Measurements from ENCODE around the gene TUBA4A.

Gene TUBA4A

GRCh38 chr2:219285894-219286425 is 32.2 kb upstream of the TUBA4A start:
- TF ChIP-seq CTCF (IDR thresholded peaks at IDR 0.05) (no peak), ZFX (IDR thresholded peaks at IDR 0.05; ENCODE audit: borderline replicate concordance) (no peak)
- no peak overlapping the region for H3K27ac ChIP-seq

GRCh38 chr2:219285373-219285735 is 31.6 kb upstream of the TUBA4A start:
- H3K27ac ChIP-seq, result no peak overlapping the region
- TF ChIP-seq CTCF (IDR thresholded peaks at IDR 0.05) (no peak), ZFX (IDR thresholded peaks at IDR 0.05; ENCODE audit: borderline replicate concordance) (no peak)

DNA sequence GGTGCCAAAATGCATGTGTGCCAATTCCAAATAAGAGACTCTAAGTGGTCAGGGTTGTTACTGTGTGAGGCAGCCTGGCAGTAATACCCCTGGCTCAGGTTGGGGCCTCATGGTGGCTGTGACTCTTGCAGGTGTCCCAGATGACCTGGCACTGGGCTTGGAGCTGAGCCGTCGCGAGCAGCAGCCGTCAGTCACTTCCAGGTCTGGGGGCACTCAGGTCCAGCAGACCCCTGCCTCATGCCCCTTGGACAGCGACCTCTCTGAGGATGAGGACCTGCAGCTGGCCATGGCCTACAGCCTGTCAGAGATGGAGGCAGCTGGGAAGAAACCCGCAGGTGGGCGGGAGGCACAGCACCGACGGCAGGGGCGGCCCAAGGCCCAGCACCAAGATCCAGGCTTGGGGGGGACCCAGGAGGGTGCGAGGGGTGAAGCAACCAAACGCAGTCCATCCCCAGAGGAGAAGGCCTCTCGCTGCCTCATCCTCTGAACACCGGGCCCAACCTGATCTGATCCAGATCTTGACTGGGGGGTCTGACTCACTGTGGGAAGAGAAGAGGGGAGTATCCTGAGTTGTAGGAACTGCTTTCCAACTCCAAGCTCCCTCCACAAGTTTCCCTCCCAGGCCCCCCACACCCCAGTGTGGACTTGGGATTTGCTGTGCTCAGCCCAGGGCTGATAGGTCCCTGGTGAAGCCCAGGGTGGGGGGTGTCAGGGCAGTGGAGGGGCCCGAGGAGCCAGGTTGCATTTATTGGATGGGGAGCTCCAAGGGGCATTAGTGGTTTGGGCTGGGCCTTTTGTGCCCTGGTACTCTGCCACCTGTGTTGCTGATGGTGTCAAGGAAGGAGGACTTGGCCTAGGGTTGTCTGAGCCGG is 31.0 kb upstream of the TUBA4A start:
- TF ChIP-seq ZFX (IDR thresholded peaks at IDR 0.05; ENCODE audit: borderline replicate concordance), result no peak
- no peak for TF ChIP-seq CTCF (IDR thresholded peaks at IDR 0.05)
- H3K27ac ChIP-seq, result no peak overlapping the region

GRCh38 chr2:219282943-219283581 is 29.3 kb upstream of the TUBA4A start:
- no peak overlapping the region for H3K27ac ChIP-seq
- TF ChIP-seq ZFX (IDR thresholded peaks at IDR 0.05; ENCODE audit: borderline replicate concordance) (no peak), CTCF (IDR thresholded peaks at IDR 0.05) (no peak)

- H3K27ac ChIP-seq, result no peak overlapping the region
- TF ChIP-seq ZFX (IDR thresholded peaks at IDR 0.05; ENCODE audit: borderline replicate concordance) (no peak), CTCF (IDR thresholded peaks at IDR 0.05) (no peak)
These were observed 28.7 kb upstream of the TUBA4A start for GRCh38 chr2:219282375-219282774.

DNA sequence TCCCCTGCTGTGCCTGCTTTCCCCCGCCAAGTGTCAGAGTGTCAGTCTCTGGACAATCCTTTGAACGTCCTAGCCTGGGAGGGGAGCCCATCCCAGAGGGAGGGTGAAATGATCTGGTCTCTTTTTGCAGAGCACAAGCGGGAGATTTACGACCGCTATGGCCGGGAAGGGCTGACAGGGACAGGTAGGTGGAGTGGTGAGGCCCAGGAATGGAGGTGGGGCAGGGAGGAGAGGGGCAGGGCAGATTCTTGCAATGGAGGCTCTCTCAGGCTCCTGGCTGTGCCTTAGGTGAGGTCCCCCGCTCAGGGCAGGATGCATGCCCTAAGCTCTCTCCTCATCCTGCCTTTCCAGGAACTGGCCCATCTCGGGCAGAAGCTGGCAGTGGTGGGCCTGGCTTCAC is 27.9 kb upstream of the TUBA4A start:
- no peak for TF ChIP-seq CTCF (IDR thresholded peaks at IDR 0.05)
- TF ChIP-seq ZFX (IDR thresholded peaks at IDR 0.05; ENCODE audit: borderline replicate concordance), result no peak
- H3K27ac ChIP-seq, result no peak overlapping the region

DNA sequence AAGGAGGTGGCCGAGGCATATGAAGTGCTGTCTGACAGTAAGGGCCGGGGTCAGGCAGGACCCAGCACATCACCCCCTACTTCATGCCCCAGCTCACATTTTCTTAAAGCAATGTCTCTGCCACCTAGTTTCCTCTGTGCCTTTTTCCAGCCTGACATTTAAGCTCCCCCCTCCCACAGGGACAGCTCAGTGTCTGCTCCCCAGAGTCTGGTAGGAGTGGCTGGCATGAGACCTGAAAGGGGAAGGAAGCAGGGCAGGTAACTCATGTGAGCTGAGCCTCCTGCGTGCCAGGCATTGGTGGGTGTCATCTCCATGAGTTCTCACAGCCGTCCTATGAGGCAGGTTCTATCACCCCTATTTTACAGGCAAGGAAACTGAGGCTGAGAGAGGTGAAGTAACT is 26.9 kb upstream of the TUBA4A start:
- H3K27ac ChIP-seq, result no peak overlapping the region
- TF ChIP-seq CTCF (IDR thresholded peaks at IDR 0.05) (no peak), ZFX (IDR thresholded peaks at IDR 0.05; ENCODE audit: borderline replicate concordance) (no peak)
